ENCODE measurements around the gene ACTN1.

The ACTN1 gene

DNA sequence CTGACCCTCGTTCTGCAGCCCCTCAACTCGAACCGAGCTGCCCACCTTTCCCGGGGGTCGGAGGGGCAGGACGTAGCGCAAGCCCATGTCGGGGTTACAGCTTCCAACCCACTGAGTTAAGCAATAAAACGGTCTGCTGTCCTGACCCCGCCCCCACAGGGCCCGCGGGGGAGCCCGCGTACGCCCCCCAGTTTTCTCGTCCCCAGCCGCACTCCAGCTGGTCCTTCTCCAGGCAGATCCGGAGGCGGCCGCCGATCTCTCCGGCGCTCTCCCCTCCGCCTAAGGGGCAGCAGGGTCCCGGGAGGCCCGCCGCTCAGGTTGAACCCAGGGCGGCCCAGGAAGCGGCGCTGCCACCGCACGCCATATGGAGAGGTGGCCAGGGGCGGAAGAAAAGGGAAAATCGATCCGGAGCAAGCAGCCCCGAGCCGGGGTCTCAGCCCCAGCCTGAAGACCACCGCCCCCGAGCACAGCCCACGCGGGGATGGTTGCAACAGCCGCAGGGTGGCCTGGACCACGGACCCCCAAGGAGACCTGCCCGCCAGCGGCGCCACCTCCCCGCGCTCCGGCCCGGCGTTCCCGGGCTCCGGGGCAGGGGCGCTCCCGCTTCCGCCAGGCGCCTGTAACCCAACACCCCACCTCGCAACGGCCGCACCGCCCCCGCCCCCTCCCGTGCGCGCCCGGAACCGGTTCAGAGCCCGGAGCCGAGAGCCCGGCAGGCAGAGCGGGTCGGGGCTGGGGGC is 760 bp downstream of the ACTN1 start:
- ChIA-PET POLR2A (interaction anchor here (0.7 to 1.4 kb wide), 6 partner anchors 22 to 929 kb away, joined by 3 to 4 read pairs (median 3); no protein-coding TSS in a partner anchor), CTCF (interaction anchor here (0.9 to 1.0 kb wide), 2 partner anchors 30 to 114 kb away, joined by 3 to 5 read pairs; no protein-coding TSS in a partner anchor)
- TF ChIP-seq LEF1 (IDR thresholded peaks at IDR 0.05; ENCODE audit: borderline replicate concordance) (no peak), TARDBP (IDR thresholded peaks at IDR 0.05) (no peak), SUZ12 (IDR thresholded peaks at IDR 0.05) (no peak), HDGF (IDR thresholded peaks at IDR 0.05; ENCODE audit: borderline replicate concordance) (no peak), L3MBTL2 (conservative IDR thresholded peaks at IDR 0.05) (no peak), BHLHE40 (IDR thresholded peaks at IDR 0.05; ENCODE audit: borderline replicate concordance) (no peak), FOXK2 (IDR thresholded peaks at IDR 0.05) (no peak), ZNF384 (IDR thresholded peaks at IDR 0.05) (no peak), ARNT (IDR thresholded peaks at IDR 0.05) (no peak)
- peak; percentile 68 for DNase-seq (ENCODE audit: extremely low spot score)

- ChIA-PET CTCF (interaction anchor here (0.9 to 1.0 kb wide), 2 partner anchors 30 to 115 kb away, joined by 3 to 5 read pairs; no protein-coding TSS in a partner anchor), POLR2A (interaction anchor here (0.7 to 1.4 kb wide), 6 partner anchors 21 to 928 kb away, joined by 3 to 4 read pairs (median 3); no protein-coding TSS in a partner anchor)
- TF ChIP-seq ELF4 (IDR thresholded peaks at IDR 0.05): no peak
- TF ChIP-seq FOXA1 (IDR thresholded peaks at IDR 0.05): no peak
- no peak for TF ChIP-seq HDGF (IDR thresholded peaks at IDR 0.05; ENCODE audit: borderline replicate concordance)
- TF ChIP-seq BHLHE40 (IDR thresholded peaks at IDR 0.05; ENCODE audit: borderline replicate concordance): no peak
- TF ChIP-seq FOXM1 (IDR thresholded peaks at IDR 0.05; ENCODE audit: borderline replicate concordance): no peak
- TF ChIP-seq SUZ12 (IDR thresholded peaks at IDR 0.05): no peak
- no peak for TF ChIP-seq TARDBP (IDR thresholded peaks at IDR 0.05)
- no peak for TF ChIP-seq FOXK2 (IDR thresholded peaks at IDR 0.05)
- TF ChIP-seq NFRKB (IDR thresholded peaks at IDR 0.05): no peak
- no peak for TF ChIP-seq LEF1 (IDR thresholded peaks at IDR 0.05; ENCODE audit: borderline replicate concordance)
- no peak for TF ChIP-seq CTBP1 (IDR thresholded peaks at IDR 0.05; ENCODE audit: borderline replicate concordance)
- TF ChIP-seq ZNF384 (IDR thresholded peaks at IDR 0.05): no peak
- no peak for TF ChIP-seq ARNT (IDR thresholded peaks at IDR 0.05)
- TF ChIP-seq SP1 (IDR thresholded peaks at IDR 0.05): no peak
- TF ChIP-seq, protein P1, sequence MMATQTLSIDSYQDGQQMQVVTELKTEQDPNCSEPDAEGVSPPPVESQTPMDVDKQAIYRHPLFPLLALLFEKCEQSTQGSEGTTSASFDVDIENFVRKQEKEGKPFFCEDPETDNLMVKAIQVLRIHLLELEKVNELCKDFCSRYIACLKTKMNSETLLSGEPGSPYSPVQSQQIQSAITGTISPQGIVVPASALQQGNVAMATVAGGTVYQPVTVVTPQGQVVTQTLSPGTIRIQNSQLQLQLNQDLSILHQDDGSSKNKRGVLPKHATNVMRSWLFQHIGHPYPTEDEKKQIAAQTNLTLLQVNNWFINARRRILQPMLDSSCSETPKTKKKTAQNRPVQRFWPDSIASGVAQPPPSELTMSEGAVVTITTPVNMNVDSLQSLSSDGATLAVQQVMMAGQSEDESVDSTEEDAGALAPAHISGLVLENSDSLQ (IDR thresholded peaks at IDR 0.05): no peak
- TF ChIP-seq L3MBTL2 (conservative IDR thresholded peaks at IDR 0.05): no peak
- peak; percentile 30 for DNase-seq (ENCODE audit: extremely low spot score)
Measured at GRCh38 chr14:68977718-68978171, 1.4 kb downstream of the ACTN1 start.

DNA sequence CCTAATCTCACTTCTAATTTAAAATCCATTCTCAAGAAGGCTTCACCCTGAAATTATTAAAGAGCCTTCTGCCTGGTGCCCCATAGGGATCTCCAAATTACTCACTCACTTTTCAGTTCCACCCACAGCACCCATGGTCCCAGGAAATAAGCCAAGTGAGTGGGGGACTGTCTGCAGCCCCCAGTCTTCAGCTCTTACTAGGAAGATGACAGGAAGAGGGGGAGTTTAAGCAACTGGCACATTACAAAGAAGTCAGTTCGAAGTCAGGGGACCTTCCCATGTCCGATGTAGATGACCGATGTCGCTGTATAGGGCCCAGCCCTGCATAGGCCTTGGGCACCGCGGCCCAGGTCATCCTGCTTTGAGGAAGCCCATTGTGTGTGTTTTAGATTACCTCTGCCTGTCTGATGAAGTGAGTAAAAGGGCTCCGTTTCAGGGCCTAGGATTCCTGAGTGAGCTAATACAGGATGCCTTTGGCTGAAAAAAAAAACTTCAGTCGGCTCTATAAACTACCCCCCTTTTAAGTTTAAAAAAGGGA is 1.9 kb downstream of the ACTN1 start:
- no peak for DNase-seq (ENCODE audit: extremely low spot score)
- POLR2A ChIA-PET: interaction anchor here (0.8 to 1.4 kb wide), 5 partner anchors 21 to 113 kb away, joined by 3 to 4 read pairs (median 3); no protein-coding TSS in a partner anchor
- CTCF ChIA-PET: interaction anchor here (0.9 to 1.0 kb wide), 2 partner anchors 29 to 115 kb away, joined by 3 to 5 read pairs; no protein-coding TSS in a partner anchor
- TF ChIP-seq, protein P1 (IDR thresholded peaks at IDR 0.05): no peak
- TF ChIP-seq FOXM1 (IDR thresholded peaks at IDR 0.05; ENCODE audit: borderline replicate concordance) (no peak), CTBP1 (IDR thresholded peaks at IDR 0.05; ENCODE audit: borderline replicate concordance) (no peak), ARNT (IDR thresholded peaks at IDR 0.05) (no peak), FOXA1 (IDR thresholded peaks at IDR 0.05) (no peak), LEF1 (IDR thresholded peaks at IDR 0.05; ENCODE audit: borderline replicate concordance) (no peak), HDGF (IDR thresholded peaks at IDR 0.05; ENCODE audit: borderline replicate concordance) (no peak), NFRKB (IDR thresholded peaks at IDR 0.05) (no peak), ELF4 (IDR thresholded peaks at IDR 0.05) (no peak), SUZ12 (IDR thresholded peaks at IDR 0.05) (no peak), L3MBTL2 (conservative IDR thresholded peaks at IDR 0.05) (no peak), SP1 (IDR thresholded peaks at IDR 0.05) (no peak), ZNF384 (IDR thresholded peaks at IDR 0.05) (no peak), FOXK2 (IDR thresholded peaks at IDR 0.05) (no peak), BHLHE40 (IDR thresholded peaks at IDR 0.05; ENCODE audit: borderline replicate concordance) (no peak), TARDBP (IDR thresholded peaks at IDR 0.05) (no peak)

- TF ChIP-seq L3MBTL2 (conservative IDR thresholded peaks at IDR 0.05) (no peak), SP1 (IDR thresholded peaks at IDR 0.05) (no peak), HDGF (IDR thresholded peaks at IDR 0.05; ENCODE audit: borderline replicate concordance) (no peak), TARDBP (IDR thresholded peaks at IDR 0.05) (no peak), NFRKB (IDR thresholded peaks at IDR 0.05) (no peak), SUZ12 (IDR thresholded peaks at IDR 0.05) (no peak), LEF1 (IDR thresholded peaks at IDR 0.05; ENCODE audit: borderline replicate concordance) (no peak), ZNF384 (IDR thresholded peaks at IDR 0.05) (no peak), BHLHE40 (IDR thresholded peaks at IDR 0.05; ENCODE audit: borderline replicate concordance) (no peak), ELF4 (IDR thresholded peaks at IDR 0.05) (no peak), FOXM1 (IDR thresholded peaks at IDR 0.05; ENCODE audit: borderline replicate concordance) (no peak), FOXA1 (IDR thresholded peaks at IDR 0.05) (no peak), ARNT (IDR thresholded peaks at IDR 0.05) (no peak), FOXK2 (IDR thresholded peaks at IDR 0.05) (no peak), CTBP1 (IDR thresholded peaks at IDR 0.05; ENCODE audit: borderline replicate concordance) (no peak)
- TF ChIP-seq, protein P1 (IDR thresholded peaks at IDR 0.05): no peak
- POLR2A ChIA-PET: interaction anchor here (1.3 kb wide), 1 partner anchor 10 kb away, joined by 3 read pairs; no protein-coding TSS in a partner anchor
- no peak for DNase-seq (ENCODE audit: extremely low spot score)
- CTCF ChIA-PET: interaction anchor here (0.6 kb wide), 1 partner anchor 10 kb away, joined by 3 read pairs; no protein-coding TSS in a partner anchor
Measured at GRCh38 chr14:68976160-68977067, 2.7 kb downstream of the ACTN1 start.
